HG02885 (cell line): Measurements from ENCODE around the gene MED27.

ENCODE experiments used
- ATAC-seq: cut with Tn5 transposase; IDR thresholded peaks from one replicate; pipeline ENCODE4 v1.9.1; 2021; ENCODE audit warnings: mild to moderate bottlenecking; ENCODE audit not compliant: unreplicated experiment, poor library complexity

Gene MED27

GRCh38 chr9:131889437-131890251 lies 190.0 kb downstream of the MED27 start:
- ATAC-seq: no peak

- ATAC-seq: no peak
These were observed 190.7 kb downstream of the MED27 start for GRCh38 chr9:131888923-131889322.

- no peak for ATAC-seq
These were observed 192.0 kb downstream of the MED27 start for GRCh38 chr9:131887680-131888079.

- ATAC-seq: no peak
These were observed 192.8 kb downstream of the MED27 start for GRCh38 chr9:131886826-131887225.

GRCh38 chr9:131885144-131885609 lies 194.5 kb downstream of the MED27 start:
- no peak for ATAC-seq

- ATAC-seq: no peak
These were observed 195.4 kb downstream of the MED27 start for GRCh38 chr9:131884222-131884621.

- ATAC-seq: no peak
These were observed 198.7 kb downstream of the MED27 start for GRCh38 chr9:131880833-131881583.

GRCh38 chr9:131879911-131880290 lies 199.8 kb downstream of the MED27 start:
- ATAC-seq: no peak

GRCh38 chr9:131879181-131879910 lies 200.3 kb downstream of the MED27 start:
- ATAC-seq: no peak

GRCh38 chr9:131876486-131876885 lies 203.2 kb downstream of the MED27 start:
- ATAC-seq: no peak

- no peak for ATAC-seq
These were observed 203.7 kb downstream of the MED27 start for GRCh38 chr9:131875828-131876485.

- ATAC-seq: no peak
These were observed 204.6 kb downstream of the MED27 start for GRCh38 chr9:131874916-131875670.

- no peak for ATAC-seq
These were observed 205.2 kb downstream of the MED27 start for GRCh38 chr9:131874447-131874846.

- ATAC-seq: no peak
These were observed 205.7 kb downstream of the MED27 start for GRCh38 chr9:131873891-131874440.

GRCh38 chr9:131873335-131873734 lies 206.3 kb downstream of the MED27 start:
- ATAC-seq: no peak

- no peak for ATAC-seq
These were observed 207.0 kb downstream of the MED27 start for GRCh38 chr9:131872702-131873101.

- no peak for ATAC-seq
These were observed 207.7 kb downstream of the MED27 start for GRCh38 chr9:131872006-131872405.

- no peak for ATAC-seq
These were observed 209.5 kb downstream of the MED27 start for GRCh38 chr9:131870156-131870555.

GRCh38 chr9:131869348-131869747 lies 210.3 kb downstream of the MED27 start:
- no peak for ATAC-seq
